K562 (cell line): ENCODE results near the gene BHLHE40. TPM values are rescaled to one million over a fixed set of nuclear protein-coding genes. Genes with fewer than 3 reads are reported as not detected.

Experiments
- ATF1 ChIP-seq, 2 experiments: fragments of 450-650 bp in 1 of 2; IDR thresholded peaks; 2 replicates each; pipeline ENCODE4 v1.6.1; 2016; ENCODE audit warnings: missing compliant biosample characterization in 1 of 2, missing genetic modification characterization in 1 of 2
- BRF1 ChIP-seq: IDR thresholded peaks from 3 replicates; pipeline ENCODE4 v1.6.1; 2011; ENCODE audit warnings: borderline replicate concordance, mild to moderate bottlenecking; ENCODE audit not compliant: insufficient read length; ENCODE audit errors: extremely low read depth
- CLOCK ChIP-seq: fragments of 250-450 bp; sonication (Bioruptor Pico); IDR thresholded peaks from 2 replicates; pipeline ENCODE4 v1.4.0; 2020; ENCODE audit warnings: mild to moderate bottlenecking, moderate library complexity, borderline replicate concordance
- COPS2 ChIP-seq: fragments of 450-650 bp; conservative IDR thresholded peaks from 2 replicates; pipeline ENCODE4 v1.6.1; 2016; ENCODE audit warnings: mild to moderate bottlenecking, moderate library complexity
- GTF2E2 ChIP-seq: fragments of 200-800 bp; sonication (Bioruptor generic); IDR thresholded peaks from 2 replicates; pipeline ENCODE4 v1.6.1; 2016; ENCODE audit warnings: missing genetic modification characterization, missing compliant biosample characterization
- HCFC1 ChIP-seq: IDR thresholded peaks from 2 replicates; pipeline ENCODE4 v1.6.1; 2012; ENCODE audit warnings: low read depth, low read length, improper control_type of control experiment
- ILF3 ChIP-seq: fragments of 450-650 bp; IDR thresholded peaks from 2 replicates; pipeline ENCODE4 v1.6.1; 2018; ENCODE audit warnings: antibody characterized with exemption, mild to moderate bottlenecking, moderate library complexity, borderline replicate concordance
- KAT2B ChIP-seq: IDR thresholded peaks from one replicate; pipeline ENCODE4 v1.6.1; 2012; ENCODE audit warnings: low read depth, mild to moderate bottlenecking, control low read depth, inconsistent platforms, low read length, moderate library complexity
- MAFK ChIP-seq: IDR thresholded peaks from 2 replicates; pipeline ENCODE4 v1.6.1; 2011; ENCODE audit warnings: low read length, improper control_type of control experiment
- MAX ChIP-seq: sonication (generic); formaldehyde crosslinking; IDR thresholded peaks from 2 replicates; pipeline ENCODE4 v1.9.0; 2022; ENCODE audit warnings: mild to moderate bottlenecking, missing genetic modification reagents
- MEF2A ChIP-seq: IDR thresholded peaks from 2 replicates; pipeline ENCODE4 v1.6.1; 2011; ENCODE audit warnings: low read depth, mild to moderate bottlenecking, low read length, moderate library complexity; ENCODE audit not compliant: control insufficient read depth
- NR2C2 ChIP-seq, 2 experiments: fragments of 200-800 bp in 1 of 2; sonication (Bioruptor generic) in 1 of 2; sonication (generic) in 1 of 2; formaldehyde crosslinking in 1 of 2; IDR thresholded peaks; 2 replicates each; pipeline versions ENCODE4 v1.6.1 to v1.8.0; 2016 to 2022; ENCODE audit warnings: mild to moderate bottlenecking in 1 of 2, missing compliant biosample characterization in 1 of 2, missing genetic modification characterization in 1 of 2, missing genetic modification reagents in 1 of 2
- PHB ChIP-seq: fragments of 250-450 bp; sonication (Bioruptor Pico); IDR thresholded peaks from 2 replicates; pipeline ENCODE4 v1.5.0; 2021
- PHB2 ChIP-seq: fragments of 450-650 bp; IDR thresholded peaks from 2 replicates; pipeline ENCODE4 v1.6.1; 2017; ENCODE audit warnings: low read depth
- RFX7 ChIP-seq: fragments of 250-450 bp; sonication (Bioruptor Pico); IDR thresholded peaks from 2 replicates; pipeline ENCODE4 v1.5.1; 2021; ENCODE audit warnings: mild to moderate bottlenecking
- SIX5 ChIP-seq, 2 experiments: IDR thresholded peaks; 2 replicates each; pipeline ENCODE4 v1.6.1; 2011; ENCODE audit warnings: low read length in 2 of 2, borderline replicate concordance in 1 of 2, low read depth in 1 of 2, mild to moderate bottlenecking in 1 of 2, moderate library complexity in 1 of 2; ENCODE audit not compliant: insufficient read depth in 1 of 2
- SP2 ChIP-seq: IDR thresholded peaks from 2 replicates; pipeline ENCODE4 v1.6.1; 2011; ENCODE audit warnings: mild to moderate bottlenecking, low read depth, low read length, moderate library complexity; ENCODE audit not compliant: poor library complexity, severe bottlenecking; ENCODE audit errors: extremely low read depth
- SPI1 ChIP-seq: IDR thresholded peaks from 2 replicates; pipeline ENCODE4 v1.6.1; 2011; ENCODE audit warnings: low read depth, low read length, control low read depth, borderline replicate concordance
- TAL1 ChIP-seq: fragments of 450-650 bp; IDR thresholded peaks from 2 replicates; pipeline ENCODE4 v1.6.1; 2016; ENCODE audit warnings: mild to moderate bottlenecking
- TRIM24 ChIP-seq, 2 experiments: fragments of 450-650 bp; IDR thresholded peaks; 2 replicates each; pipeline ENCODE4 v1.6.1; 2016
- ZNF134 ChIP-seq: fragments of 250-450 bp; sonication (Bioruptor Pico); conservative IDR thresholded peaks from 2 replicates; pipeline ENCODE4 v1.4.0; 2020
- ZNF3 ChIP-seq: fragments of 250-450 bp; sonication (Bioruptor Pico); IDR thresholded peaks from 2 replicates; pipeline ENCODE4 v1.5.0; 2021; ENCODE audit warnings: mild to moderate bottlenecking, moderate library complexity
- ZNF311 ChIP-seq: fragments of 250-450 bp; sonication (Bioruptor Pico); IDR thresholded peaks from 2 replicates; pipeline ENCODE4 v1.4.0; 2020; ENCODE audit warnings: mild to moderate bottlenecking, moderate library complexity
- ZNF449 ChIP-seq: fragments of 250-450 bp; sonication (Bioruptor Pico); IDR thresholded peaks from 2 replicates; pipeline ENCODE4 v1.8.0; 2022; ENCODE audit warnings: moderate library complexity, mild to moderate bottlenecking, inconsistent platforms
- ZNF584 ChIP-seq: fragments of 200-800 bp; sonication (Bioruptor generic); IDR thresholded peaks from 2 replicates; pipeline ENCODE4 v1.6.1; 2016; ENCODE audit warnings: low read depth, mild to moderate bottlenecking, missing genetic modification characterization, missing compliant biosample characterization
- ZNF589 ChIP-seq: fragments of 200-800 bp; sonication (Bioruptor generic); IDR thresholded peaks from 2 replicates; pipeline ENCODE4 v1.6.1; 2016; ENCODE audit warnings: low read depth, missing genetic modification characterization, missing compliant biosample characterization
- ZNF696 ChIP-seq: fragments of 250-450 bp; sonication (Bioruptor Pico); conservative IDR thresholded peaks from 2 replicates; pipeline ENCODE4 v1.4.0; 2020; ENCODE audit warnings: mild to moderate bottlenecking, moderate library complexity
- polyA plus RNA-seq, 8 experiments: library from polyadenylated mRNA; depleted of rRNA in 4 of 8; stranded (reverse) in 5 of 8; unstranded in 3 of 8; fragments of >200 nt; fragmentation: Nextera tagmentation in 2 of 8; fragmentation: Illumina TruSeq in 1 of 8; extraction: Ambion mirVana in 2 of 8; extraction: Trizol in 1 of 8; gene quantifications; 2 replicates each; pipeline versions ENCODE4 v1.2.1 to v1.2.3, GENCODE V29; 2011 to 2014; ENCODE audit warnings: inconsistent platforms in 1 of 8, missing spikeins in 1 of 8
- total RNA-seq, 7 experiments: library from RNA; depleted of rRNA in 6 of 7; stranded (reverse); fragments of >200 nt in 6 of 7; fragmentation: Illumina TruSeq in 2 of 7; extraction: Trizol in 2 of 7; gene quantifications; 2 replicates each; pipeline versions ENCODE4 v1.2.1 to v1.2.3, GENCODE V29; 2011 to 2021; ENCODE audit warnings: low replicate concordance in 1 of 7

The BHLHE40 gene
- total and polyA plus RNA-seq, 9 of the 15 experiments (the other 6 are each of a cell fraction or from before 2014, with no cell fraction given): 12.0 to 83.9 (median 31.4) TPM

GRCh38 chr3:4976109-4976508, 3.1 kb upstream of the BHLHE40 start (continued):
- TF ChIP-seq NR2C2 (CRISPR knock-in tag; IDR thresholded peaks at IDR 0.05) (no peak), NR2C2 (tag; IDR thresholded peaks at IDR 0.05) (no peak), MEF2A (no peak), ZNF589 (CRISPR knock-in tag) (no peak), CLOCK (0 out of 2 replicates have a peak, but pooled peaks have one; percentile 39), PHB2 (no peak), TRIM24 (IDR thresholded peaks at IDR 0.05) (peak; percentile 39 to 64; a peak in 3 of 4 replicates), ZNF134 (CRISPR knock-in tag) (peak; percentile 68), ATF1 (CRISPR knock-in tag; IDR thresholded peaks at IDR 0.05) (no peak), ATF1 (tag; IDR thresholded peaks at IDR 0.05) (peak; percentile 37), BRF1 (no peak), RFX7 (CRISPR knock-in tag) (no peak), ILF3 (no peak), MAFK (no peak), ZNF696 (CRISPR knock-in tag) (no peak), SPI1 (no peak), ZNF584 (CRISPR knock-in tag) (no peak), GTF2E2 (tag) (no peak), ZNF449 (CRISPR knock-in tag) (peak; percentile 89), COPS2 (no peak), HCFC1 (peak; percentile 51), SIX5 (IDR thresholded peaks at IDR 0.05; ENCODE audit: borderline replicate concordance in 1 of 2, insufficient read depth in 1 of 2, low read depth in 1 of 2, low read length in 2 of 2) (no peak), SP2 (no peak), ZNF3 (CRISPR knock-in tag) (no peak), TAL1 (no peak; the same call in 1 of the 2 replicates), KAT2B (no peak), MAX (CRISPR knock-in tag) (no peak; the same call in 1 of the 2 replicates), ZNF311 (CRISPR knock-in tag) (peak; percentile 70; the same call in 1 of the 2 replicates), PHB (CRISPR knock-in tag) (no peak)
